GM11168 (cell line): Measurements from ENCODE around the gene TP73.

Experiments
- in situ Hi-C: fragments of 300-500 bp; cut with MboI; formaldehyde crosslinking; loops from one replicate; pipeline ENCODE4 v1.12.0; 2022; ENCODE audit warnings: low sequenced_read_pairs; ENCODE audit not compliant: unreplicated experiment

TP73 gene

DNA sequence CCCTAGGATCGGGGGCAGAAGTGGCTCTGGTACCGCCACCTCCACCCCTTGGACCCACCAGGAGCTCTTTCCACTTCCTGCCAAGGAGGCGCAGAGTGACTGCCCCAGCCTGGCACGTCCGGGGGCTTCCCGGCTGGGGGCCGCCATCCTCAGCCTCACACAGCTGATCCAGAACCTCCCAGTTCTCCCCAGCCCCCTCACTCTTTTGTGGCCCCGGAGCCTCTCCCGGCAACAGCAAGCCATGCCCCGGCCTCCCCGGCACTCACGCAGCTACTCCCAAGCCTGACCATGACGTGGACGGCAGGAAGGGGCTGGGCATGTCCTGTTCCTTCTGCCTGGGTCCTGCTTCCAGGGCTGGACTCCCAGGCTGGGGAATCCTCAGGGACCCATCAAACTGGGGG lies 17.1 kb downstream of the TP73 start:
- in situ Hi-C loops = no loop called here

- in situ Hi-C loops = no loop called here
Measured at GRCh38 chr1:3669971-3670431, 17.7 kb downstream of the TP73 start.

DNA sequence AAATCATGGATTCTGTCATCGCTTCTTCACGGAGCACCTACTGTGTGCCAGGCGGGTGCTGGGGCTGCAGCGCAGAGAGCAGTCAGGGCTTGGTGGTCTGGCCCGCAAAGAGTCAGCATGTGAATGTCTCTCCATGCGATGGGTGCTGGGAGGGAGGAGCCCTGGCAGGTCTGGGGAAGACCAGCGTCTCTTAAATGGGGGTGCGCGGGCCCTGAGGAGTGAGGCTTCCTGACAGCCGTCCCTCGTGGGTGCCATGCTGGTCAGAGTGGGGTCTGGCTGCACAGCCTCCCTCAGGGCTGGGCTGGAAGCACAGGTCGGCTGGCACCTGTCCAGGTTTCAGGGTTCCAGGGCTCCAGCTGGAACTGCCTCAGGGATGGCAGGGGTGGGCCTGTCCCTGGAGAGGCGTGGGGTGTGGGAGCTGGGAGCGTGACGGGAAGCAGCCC lies 18.5 kb downstream of the TP73 start:
- in situ Hi-C loops = no loop called here

- in situ Hi-C loops = no loop called here
Measured at GRCh38 chr1:3671371-3672180, 19.3 kb downstream of the TP73 start.

DNA sequence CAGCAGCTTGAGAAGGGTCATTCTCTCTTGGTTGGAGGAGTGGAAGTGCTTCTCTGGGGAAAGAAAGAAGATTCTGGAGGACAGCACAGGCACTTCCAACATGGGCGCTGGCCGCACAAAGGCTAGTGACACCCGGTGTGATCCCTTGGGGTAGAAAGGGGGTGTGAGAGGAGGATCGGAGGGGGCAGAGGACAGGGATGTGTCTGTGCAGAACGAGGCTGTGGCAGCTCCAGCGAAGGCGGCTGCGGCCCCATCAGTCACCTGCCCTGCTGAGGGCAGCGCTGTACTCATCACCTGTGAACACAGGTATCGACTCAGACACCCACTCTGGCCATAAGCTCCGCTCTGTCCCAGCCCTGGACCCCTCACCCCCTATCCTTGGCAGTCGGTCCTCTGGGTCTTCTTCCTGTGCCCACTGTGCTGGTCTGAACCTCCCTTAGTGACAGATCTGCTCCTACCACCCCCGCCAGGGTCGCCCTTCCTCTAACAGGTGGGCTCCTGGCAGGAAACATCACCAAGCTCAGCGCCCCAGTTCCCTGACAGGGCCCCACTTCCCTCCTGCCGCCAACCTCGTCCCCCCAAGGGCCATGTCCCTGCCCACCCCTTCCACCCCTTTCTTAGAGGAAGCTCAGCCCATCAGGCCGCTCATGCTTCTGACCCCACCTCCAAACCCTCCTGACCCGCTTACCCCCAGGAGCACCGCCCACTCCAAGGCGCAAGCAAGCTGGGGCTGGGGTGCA lies 20.1 kb downstream of the TP73 start:
- in situ Hi-C loops = no loop called here

DNA sequence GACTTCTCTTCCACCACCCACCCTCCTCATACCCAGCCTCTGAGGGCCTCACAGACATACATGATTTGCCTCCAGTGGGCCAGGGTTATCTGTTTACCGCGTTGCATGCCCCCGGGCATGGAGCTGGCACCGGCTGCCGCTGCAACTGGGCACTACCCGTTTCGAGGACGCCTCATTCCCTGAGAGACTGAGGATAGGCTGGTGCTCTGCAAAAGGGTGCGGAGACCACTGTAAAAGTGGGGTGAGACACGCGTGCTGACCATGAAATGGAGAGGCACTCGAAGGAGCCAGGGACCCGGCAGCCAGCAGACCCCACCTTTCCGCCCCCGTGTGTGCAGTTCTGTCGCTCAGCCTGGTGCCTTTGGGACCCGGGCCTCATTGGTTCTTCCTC lies 20.6 kb downstream of the TP73 start:
- in situ Hi-C loops = no loop called here

GRCh38 chr1:3673381-3674099 lies 21.2 kb downstream of the TP73 start:
- in situ Hi-C loops = no loop called here

GRCh38 chr1:3674100-3675094 lies 22.1 kb downstream of the TP73 start:
- in situ Hi-C loops = no loop called here

DNA sequence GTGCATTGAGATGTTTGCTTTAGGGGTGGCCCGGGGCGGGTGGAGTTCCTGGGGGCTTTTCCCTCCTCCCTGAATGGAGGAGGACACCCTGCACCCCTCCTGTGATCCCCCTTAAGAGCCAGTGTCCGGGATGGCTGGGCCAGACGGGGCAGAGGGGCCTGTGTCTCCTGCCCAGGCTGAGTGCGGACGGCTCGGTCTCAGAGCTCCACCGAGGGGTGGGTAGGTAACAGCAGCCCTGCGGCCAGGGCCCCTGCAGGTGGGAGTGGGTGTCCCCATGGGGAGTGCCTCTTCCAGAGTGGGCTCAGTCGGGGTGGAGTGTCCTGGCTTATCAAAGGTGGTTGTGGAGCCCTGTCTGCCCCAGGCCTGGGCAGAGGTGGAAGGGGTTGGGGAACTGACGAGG lies 23.1 kb downstream of the TP73 start:
- in situ Hi-C loops = no loop called here

GRCh38 chr1:3676581-3677470 lies 24.5 kb downstream of the TP73 start:
- in situ Hi-C loops = no loop called here

DNA sequence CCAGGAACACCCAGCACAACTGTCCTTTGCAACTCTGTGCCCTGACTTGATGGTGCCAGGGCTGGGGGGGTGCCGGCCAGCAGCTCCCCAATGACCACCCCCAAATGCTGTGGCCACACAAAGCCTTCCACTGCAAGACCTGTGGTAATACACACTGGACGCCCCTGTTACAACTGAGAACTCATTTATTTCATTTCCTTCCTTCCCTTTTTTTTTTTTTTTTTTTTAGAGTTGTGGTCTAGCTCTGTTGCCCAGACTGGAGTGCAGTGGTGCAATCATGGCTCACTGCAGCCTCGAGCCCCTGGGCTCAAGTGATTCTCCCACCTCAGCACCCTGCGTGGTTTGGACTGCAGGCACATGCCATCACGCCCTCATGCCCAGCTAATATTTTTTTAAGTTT lies 25.2 kb downstream of the TP73 start:
- in situ Hi-C loops = no loop called here

- in situ Hi-C loops = no loop called here
Measured at GRCh38 chr1:3678361-3679097, 26.2 kb downstream of the TP73 start.

DNA sequence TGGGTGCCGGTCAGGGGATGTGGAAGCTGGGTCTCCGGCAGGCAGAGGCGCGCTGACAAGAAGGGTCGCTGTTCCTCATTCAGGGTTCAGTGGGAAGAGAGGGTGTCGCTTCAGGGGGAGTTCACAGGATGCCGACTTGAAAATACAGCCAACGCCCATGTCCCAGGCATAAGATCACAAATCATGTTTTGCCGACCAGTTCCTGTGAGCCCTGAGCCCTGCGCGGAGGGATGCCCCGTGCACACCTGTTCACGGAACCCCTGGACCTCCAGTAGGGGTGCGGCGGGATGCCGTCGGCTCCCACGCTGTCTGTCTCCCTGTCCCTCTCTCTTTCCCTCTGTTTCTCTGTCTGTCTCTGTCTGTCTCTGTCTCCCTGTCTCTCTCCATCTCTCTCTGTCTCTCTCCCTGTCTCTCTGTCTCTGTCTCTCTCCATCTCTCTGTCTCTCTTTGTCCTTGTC lies 26.8 kb downstream of the TP73 start:
- in situ Hi-C loops = no loop called here

GRCh38 chr1:3679799-3680453 lies 27.6 kb downstream of the TP73 start:
- in situ Hi-C loops = no loop called here

GRCh38 chr1:3680488-3681230 lies 28.3 kb downstream of the TP73 start:
- in situ Hi-C loops = no loop called here

DNA sequence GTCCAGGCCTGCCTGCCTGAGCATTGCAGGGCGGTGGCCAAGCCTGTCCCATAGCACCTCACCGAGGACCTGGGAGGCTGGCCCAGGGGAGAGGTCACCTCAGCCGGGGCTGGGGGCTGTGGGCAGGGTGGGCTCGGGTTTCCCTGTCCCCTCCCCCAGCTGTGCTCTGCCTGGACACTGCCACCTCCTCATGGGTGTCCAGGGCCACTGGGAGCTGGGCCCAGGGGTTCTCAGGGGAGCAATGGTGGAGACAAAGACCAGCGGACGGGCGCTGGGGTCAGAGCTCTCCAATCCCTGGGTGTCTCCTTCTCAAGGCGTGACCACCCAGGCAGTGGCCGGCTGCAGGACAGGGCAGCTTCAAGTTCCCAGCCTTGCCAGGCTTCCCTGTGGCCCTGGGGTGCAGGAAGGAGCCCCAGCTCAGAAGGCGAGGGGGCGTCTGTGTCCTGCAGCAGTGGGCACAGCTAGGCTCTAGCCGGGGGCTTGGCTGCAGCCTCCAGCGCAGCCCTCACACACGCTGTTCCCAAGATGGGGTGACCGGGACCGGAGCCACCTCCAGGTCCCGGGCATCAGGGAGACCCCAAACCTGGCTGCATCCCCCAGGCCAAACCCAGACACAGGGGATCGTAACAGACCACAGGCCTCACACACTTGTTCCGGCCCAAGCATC lies 29.0 kb downstream of the TP73 start:
- in situ Hi-C loops = no loop called here
